Islet precursor cell (in vitro differentiated cells): ENCODE data around the gene FOXP2.
A peak's percentile ranks its signal among the peaks of the same experiment; 100 is the strongest.
"Not testable (repeated sequence)": the region's sequence is repeated elsewhere in the genome, so short reads cannot be mapped to it uniquely, and the experiment has no call there.

Experiments
- DNase-seq: peaks from one replicate; pipeline ENCODE4 v3.0.0-alpha.2; 2018

FOXP2 gene

DNA sequence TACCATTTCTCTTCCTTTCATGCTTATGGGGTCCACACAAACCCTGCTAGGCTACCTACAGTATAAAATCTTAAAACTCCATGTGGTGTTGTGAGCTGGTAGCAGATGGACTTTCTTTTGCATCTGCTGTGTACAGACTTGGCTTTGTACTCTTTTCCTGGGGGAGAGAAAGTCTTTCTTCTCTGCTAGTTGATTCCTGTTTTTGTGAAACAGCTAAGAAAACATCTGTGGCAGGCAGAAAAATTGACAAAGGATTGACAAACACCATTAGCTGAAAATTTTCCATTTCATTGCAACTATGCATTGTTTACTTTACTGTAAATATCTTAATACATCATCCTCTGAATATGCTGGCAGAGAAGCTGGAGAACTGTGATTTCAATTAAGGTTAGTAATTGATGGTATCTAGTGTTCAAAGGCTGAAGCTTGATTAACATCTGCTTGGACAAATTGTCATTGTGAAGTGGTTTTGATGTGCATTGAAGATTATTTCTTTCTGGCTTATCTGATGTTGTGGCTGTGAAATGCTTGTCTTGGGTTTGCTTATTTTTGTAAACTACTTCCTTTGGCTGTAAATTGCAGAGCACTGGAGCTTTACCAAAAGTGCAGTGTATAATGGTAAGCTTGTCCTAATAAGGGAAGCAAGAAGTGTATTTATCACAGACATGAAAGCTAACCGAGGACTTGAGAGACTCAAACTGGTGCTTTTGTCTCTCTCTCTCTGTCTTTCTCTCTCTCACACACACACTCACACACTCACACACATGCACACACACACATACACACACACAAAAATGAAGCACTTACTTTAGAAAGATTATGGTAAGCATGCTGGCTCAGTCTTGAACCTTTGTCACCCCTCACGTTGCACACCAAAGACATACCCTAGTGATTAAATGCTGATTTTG, at the start of gene FOXP2:
FOXP2 (plus strand) TSS at position 660 of the 908 bp plus-strand sequence. CDS start 11,697 bp downstream, outside the sequence.
- DNase-seq, result no peak

DNA sequence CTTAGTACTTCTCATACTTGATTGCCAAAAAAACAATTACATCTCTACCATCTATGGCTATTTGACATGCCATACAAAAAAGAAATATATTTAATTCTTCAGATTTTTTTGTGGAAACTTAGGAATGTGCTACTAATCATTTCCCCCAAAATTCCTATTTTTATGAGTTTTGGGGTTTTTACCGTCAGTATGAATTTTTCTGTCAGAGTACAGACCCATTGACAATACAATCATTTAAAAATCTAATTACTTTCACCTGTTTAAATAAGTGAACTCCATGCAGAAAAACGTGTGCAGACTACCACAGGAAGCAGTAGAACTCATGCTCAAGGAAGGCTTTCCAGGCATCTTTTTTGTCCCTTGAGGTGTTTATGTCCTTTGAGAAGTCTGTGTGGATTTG, 48.8 kb upstream of the FOXP2 start:
- no peak for DNase-seq

- no peak for DNase-seq
Measured at GRCh38 chr7:114368492-114368891, 46.1 kb upstream of the FOXP2 start.

DNA sequence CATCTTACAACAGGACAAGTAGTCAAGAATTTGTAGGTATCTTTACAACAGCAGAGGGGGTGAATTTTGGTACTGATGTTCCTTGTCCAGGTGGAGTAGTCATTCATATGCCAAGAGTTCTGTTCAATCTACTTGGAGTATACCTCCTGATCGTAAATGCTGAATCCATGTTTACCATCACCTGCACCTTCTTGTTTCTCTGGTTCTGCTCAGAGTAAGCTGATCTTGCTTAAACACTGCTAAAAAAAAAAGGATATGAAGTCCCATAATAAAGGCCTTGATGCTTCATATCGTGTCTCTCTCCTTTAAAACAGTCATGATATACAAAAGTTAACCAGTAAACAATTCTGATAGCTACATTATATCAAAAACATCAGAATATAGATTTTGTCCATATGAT, 45.3 kb upstream of the FOXP2 start:
- no peak for DNase-seq

GRCh38 chr7:114372619-114373018, 42.0 kb upstream of the FOXP2 start:
- DNase-seq, result no peak

DNA sequence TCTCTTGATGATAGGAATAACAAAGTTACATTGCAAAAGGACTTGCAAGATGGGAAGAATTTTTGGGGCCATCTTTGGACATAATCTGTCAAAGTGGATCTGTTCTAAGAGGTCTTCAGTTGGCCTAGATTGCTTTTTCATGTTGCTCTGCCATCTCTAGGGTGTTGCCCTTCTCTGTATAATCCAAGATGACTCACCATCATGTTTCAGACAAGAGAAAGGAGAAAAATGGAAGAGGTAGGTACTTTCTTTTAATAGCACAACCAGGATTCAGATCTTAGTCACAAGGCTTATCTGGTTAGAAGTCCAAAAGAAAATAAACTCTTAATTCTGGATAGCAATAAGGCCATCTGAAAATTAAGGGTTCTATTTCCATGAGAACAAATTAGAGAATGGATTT, 38.7 kb upstream of the FOXP2 start:
- DNase-seq, result no peak

- not testable (repeated sequence) for DNase-seq
Measured at GRCh38 chr7:114383946-114384345, 30.7 kb upstream of the FOXP2 start.

GRCh38 chr7:114384346-114384745, 30.3 kb upstream of the FOXP2 start:
- DNase-seq, result not testable (repeated sequence)

DNA sequence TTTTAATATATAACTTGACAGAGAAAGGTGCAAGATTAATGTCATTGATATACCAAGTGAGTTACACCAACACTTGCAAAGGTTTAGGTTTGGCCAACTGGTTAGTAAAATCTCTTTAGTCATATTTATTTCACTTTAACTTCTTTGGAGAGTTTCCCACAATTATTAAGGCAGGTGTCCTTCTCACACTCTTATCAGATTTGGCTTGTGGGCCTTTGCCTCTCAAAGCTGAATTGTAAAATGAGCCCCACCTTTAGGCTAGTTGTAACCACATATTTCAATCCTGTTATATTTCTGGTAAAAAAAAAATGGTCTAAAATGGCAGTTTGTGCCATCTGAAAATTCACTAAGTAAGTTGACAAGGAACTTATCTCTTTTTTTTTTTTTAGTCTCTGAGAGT, 26.6 kb upstream of the FOXP2 start:
- DNase-seq, result no peak

DNA sequence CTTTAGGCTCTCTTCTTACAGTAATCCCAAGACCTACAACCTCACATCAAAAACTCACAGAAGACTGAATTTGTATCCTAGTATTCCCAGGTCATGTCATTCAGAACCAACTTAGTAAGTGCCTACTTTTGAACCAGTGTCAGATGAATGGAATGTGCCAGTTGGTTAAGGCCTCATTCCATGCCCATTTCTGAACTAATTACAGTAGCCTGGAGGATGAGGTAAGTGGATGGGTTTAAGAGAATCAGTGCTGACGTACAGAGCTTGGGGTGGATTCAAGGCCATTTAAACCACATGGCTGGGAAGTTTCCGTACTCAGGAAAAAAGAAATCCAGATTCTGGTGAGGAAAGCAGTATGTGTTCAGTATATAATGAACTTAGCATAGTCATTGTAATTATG, 21.9 kb upstream of the FOXP2 start:
- DNase-seq, result peak; percentile 70

DNA sequence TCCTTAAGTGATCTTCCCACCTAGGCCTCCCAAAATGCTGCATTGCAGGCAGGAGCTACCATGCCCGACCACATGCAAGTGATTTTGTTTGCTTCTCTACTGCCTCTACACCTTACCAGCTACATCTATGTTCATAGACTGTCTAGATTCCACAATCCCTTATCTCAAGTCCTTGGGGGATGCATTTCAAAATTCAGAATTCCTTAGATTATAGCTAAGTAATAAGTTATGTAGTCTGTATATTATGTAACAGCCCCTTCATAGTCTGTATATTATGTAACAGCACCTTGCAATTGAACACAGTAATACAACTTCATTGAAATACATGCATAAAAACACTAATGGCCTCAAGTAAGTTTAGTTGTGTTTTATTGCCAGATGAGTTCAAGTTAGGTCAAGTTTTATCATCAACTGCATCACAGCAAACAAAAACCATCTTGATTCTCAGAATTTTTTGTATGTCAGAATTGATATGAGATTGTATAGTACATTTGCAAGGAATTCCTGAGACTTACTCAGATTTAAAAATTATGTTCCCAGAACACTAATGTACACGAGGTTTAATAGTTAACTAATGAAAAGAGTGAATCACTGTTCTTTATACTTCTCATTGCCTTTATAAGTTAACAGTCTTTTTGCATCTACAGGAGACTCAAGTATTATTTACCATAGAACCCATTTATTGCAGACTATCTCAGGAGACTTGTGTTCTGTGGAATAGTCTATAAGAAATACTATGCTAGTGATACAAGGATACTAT, 11.6 kb upstream of the FOXP2 start:
- DNase-seq, result no peak

- no peak for DNase-seq
Measured at GRCh38 chr7:114405427-114405826, 9.2 kb upstream of the FOXP2 start.

DNA sequence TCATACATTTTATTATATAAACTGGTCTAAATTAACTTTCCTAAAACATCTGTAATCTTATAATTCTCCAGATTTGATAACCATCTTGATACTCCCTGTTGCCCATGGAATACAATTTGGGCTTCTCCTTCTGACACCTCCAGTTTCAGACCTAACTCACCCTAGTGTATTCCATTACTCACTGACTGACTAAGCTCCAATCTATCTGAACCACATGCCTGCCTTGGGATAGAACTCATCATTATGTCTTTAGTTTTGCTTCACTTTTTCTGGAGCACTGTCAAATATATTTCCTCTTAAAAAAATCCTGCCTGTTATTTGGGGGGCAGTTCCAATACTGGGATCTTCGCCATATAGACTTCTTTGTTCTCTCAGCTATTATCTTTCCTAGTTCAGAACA, 4.9 kb upstream of the FOXP2 start:
- no peak for DNase-seq

- DNase-seq, result no peak
Measured at GRCh38 chr7:114412548-114412947, 2.1 kb upstream of the FOXP2 start.

GRCh38 chr7:114413761-114414155, 857 bp upstream of the FOXP2 start:
- no peak for DNase-seq

- no peak for DNase-seq
Measured at GRCh38 chr7:114415064-114415989, 712 bp downstream of the FOXP2 start.

DNA sequence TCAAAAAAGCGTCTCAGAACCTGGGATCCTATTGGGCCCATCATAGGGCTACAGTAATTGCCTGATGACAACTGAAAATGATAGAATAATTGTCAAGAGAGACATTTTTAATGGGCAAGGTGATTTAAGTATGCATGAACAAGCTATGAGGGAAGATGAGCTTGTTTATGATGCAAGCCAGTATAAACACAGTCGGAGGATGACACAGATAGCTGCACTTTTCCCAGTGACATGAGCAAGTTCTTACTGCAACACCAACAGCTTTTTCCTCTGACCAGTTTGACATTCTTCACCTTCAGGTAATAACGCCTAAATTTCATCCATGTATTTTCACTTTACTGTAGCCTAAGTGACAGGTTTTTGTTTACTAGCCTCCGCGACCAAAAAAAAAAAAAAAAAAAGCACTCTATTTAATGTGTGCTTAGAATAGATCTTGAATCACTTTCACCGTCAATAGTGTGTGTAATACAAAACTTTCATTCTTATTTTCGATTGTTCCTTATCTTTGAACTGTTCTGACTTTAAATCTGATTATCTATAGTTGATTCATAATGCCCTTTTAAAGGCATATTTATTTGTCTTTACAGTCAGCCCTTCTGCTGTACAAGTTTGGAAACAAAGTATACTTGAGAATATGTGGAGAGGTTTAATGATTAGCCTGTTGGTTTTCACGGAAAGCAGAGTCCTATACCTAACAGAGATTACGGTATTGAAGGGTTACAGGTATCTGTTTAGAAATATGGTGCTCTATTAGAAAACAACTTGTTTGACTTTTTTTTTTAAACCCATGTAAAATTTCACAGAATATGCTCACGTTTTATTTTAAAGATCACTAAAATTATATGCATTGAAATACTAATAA, 1.7 kb downstream of the FOXP2 start:
- no peak for DNase-seq

DNA sequence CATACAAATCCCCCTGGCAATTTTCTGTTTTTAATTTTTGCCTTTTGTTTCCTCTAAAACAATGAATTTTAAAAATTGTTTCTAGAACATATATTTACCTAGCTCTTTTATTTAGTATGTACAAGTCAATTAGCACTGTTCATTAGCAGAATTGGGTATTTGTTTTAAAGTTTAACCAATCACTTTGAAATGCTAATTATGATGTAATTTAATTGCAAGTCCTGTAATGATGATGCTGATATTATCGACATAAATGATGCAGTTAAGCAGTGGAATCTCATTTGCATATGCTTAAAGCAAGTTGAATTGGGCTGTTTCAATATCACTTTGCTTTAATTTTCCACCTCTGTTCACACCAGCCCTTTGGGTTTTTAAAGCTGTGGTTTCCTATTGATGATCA, 2.7 kb downstream of the FOXP2 start:
- DNase-seq, result no peak

- DNase-seq, result no peak
Measured at GRCh38 chr7:114418117-114418516, 3.5 kb downstream of the FOXP2 start.

- no peak for DNase-seq
Measured at GRCh38 chr7:114419441-114420272, 5.0 kb downstream of the FOXP2 start.
